Natural killer cell (primary cell): ENCODE data around the gene NTM. TPM values are rescaled to one million over a fixed set of nuclear protein-coding genes. Genes with fewer than 3 reads are reported as not detected.

Source experiments
- ATAC-seq, 3 donors: fragments of 150-1000 bp in 2 of 3; fragments of 200-7000 bp in 1 of 3; cut with Tn5 transposase; 1 replicate in 1 of 3; 2 replicates in 2 of 3; pipeline ENCODE4 v1.10.0; 2021; ENCODE audit warnings: mild to moderate bottlenecking in 2 of 3, moderate library complexity in 2 of 3
- DNase-seq, 2 donors: peaks; one replicate each; pipeline versions ENCODE4 v3.0.0 to v3.0.0-alpha.2; 2013 to 2021; ENCODE audit warnings: mixed read lengths in 1 of 2
- H3K27ac ChIP-seq: one replicate; pipeline ENCODE4 v1.5.1; 2013; ENCODE audit warnings: mild to moderate bottlenecking, low read length
- H3K27me3 ChIP-seq: one replicate; pipeline ENCODE4 v1.6.1; 2013; ENCODE audit warnings: low read length; ENCODE audit not compliant: control insufficient read depth, insufficient read depth
- H3K36me3 ChIP-seq: one replicate; pipeline ENCODE4 v1.6.1; 2013; ENCODE audit warnings: low read length; ENCODE audit not compliant: control insufficient read depth, insufficient read depth
- H3K4me1 ChIP-seq: one replicate; pipeline ENCODE4 v1.6.1; 2013; ENCODE audit warnings: low read length; ENCODE audit not compliant: control insufficient read depth, insufficient read depth
- H3K4me3 ChIP-seq: one replicate; pipeline ENCODE4 v1.5.1; 2013; ENCODE audit warnings: low read length
- H3K9me3 ChIP-seq: one replicate; pipeline ENCODE4 v1.6.1; 2013; ENCODE audit warnings: low read length; ENCODE audit not compliant: control insufficient read depth, insufficient read depth
- H3K27ac Mint-ChIP-seq, 2 donors: one replicate each; pipeline ENCODE4 v1.8.0; 2022; ENCODE audit warnings: mild to moderate bottlenecking in 2 of 2, mixed read lengths in 2 of 2, moderate library complexity in 1 of 2
- H3K27me3 Mint-ChIP-seq, 2 donors: one replicate each; pipeline ENCODE4 v1.8.0; 2022; ENCODE audit warnings: low read depth in 2 of 2, mixed read lengths in 2 of 2
- H3K36me3 Mint-ChIP-seq: one replicate; pipeline ENCODE4 v1.8.0; 2022; ENCODE audit warnings: mixed read lengths
- H3K4me1 Mint-ChIP-seq, 2 donors: one replicate each; pipeline ENCODE4 v1.8.0; 2022; ENCODE audit warnings: mixed read lengths in 2 of 2
- H3K4me3 Mint-ChIP-seq: one replicate; pipeline ENCODE4 v1.8.0; 2022; ENCODE audit warnings: mild to moderate bottlenecking, moderate library complexity, mixed read lengths
- H3K9me3 Mint-ChIP-seq, 2 donors: one replicate each; pipeline ENCODE4 v1.8.0; 2022; ENCODE audit warnings: mixed read lengths in 2 of 2
- CTCF ChIP-seq: fragments of 200-600 bp; IDR thresholded peaks from one replicate; pipeline ENCODE4 v1.8.0; 2022; ENCODE audit warnings: antibody characterized with exemption
- WGBS: methylation state at CpG from one replicate; pipeline ENCODE4 v1.1.7; 2013; ENCODE audit warnings: missing lambda C conversion rate; ENCODE audit not compliant: insufficient coverage; 5-methylcytosine and 5-hydroxymethylcytosine counted together
- intact Hi-C: fragments of 100-400 bp; cut with micrococcal nuclease; formaldehyde crosslinking; loops from one replicate; pipeline ENCODE4 v1.14.2; 2022
- total RNA-seq, 4 donors: library from RNA; stranded (reverse); fragments of 120-200 nt in 1 of 4; gene quantifications; one replicate each; pipeline versions ENCODE4 v1.2.3 to v1.2.4, GENCODE V29; 2013 to 2022

Gene NTM
- total RNA-seq, 3 donors from 2014 or later (not counting 1 experiment from before 2014, with no cell fraction given), result not detected

- TF ChIP-seq CTCF, result no peak
- Mint-ChIP-seq H3K36me3 (no peaks in the 10 kb centered on the region), H3K4me1 (no peaks in the 10 kb centered on the region), H3K9me3 (peaks cover 3 to 9% of the 10 kb centered on the region in 2 donors), H3K27ac (no peak overlapping the region), H3K4me3 (no peak overlapping the region), H3K27me3 (no peaks in the 10 kb centered on the region)
- no peaks in the 10 kb centered on the region for H3K9me3 ChIP-seq
- H3K27ac ChIP-seq, result no peak overlapping the region
- ATAC-seq (no peak), DNase-seq (no peak)
- H3K36me3 ChIP-seq, result no peaks in the 10 kb centered on the region
- no peaks in the 10 kb centered on the region for H3K4me1 ChIP-seq
- no peak overlapping the region for H3K4me3 ChIP-seq
- H3K27me3 ChIP-seq, result no peaks in the 10 kb centered on the region
- WGBS, result 90% methylated on average over 2 of the region's 2 CpGs
- intact Hi-C loops, result no loop called here
Measured at GRCh38 chr11:131807876-131808275, 437.5 kb downstream of the NTM start.

DNA sequence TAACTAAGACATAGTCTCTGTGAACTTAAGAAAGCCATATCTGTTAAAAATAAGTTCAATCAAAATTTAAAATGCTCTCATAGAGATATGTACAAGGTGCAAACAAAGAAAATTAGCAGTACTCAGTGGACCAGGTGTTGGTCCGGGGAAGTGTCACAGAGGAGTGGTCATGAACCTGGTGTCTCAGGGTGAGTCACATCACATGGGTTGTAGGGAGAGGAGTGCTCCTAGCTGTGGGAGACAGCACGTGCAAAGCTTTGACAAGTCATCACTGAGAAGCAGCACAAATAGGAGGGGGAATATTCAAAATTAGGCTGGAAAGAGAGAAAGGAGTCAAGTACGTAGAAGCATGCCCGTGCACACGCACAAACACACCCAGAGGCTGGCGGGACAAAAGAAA is 438.1 kb downstream of the NTM start:
- no peak overlapping the region for H3K27ac ChIP-seq
- Mint-ChIP-seq H3K36me3 (no peaks in the 10 kb centered on the region), H3K9me3 (peaks cover 3 to 9% of the 10 kb centered on the region in 2 donors), H3K4me3 (no peak overlapping the region), H3K27me3 (no peaks in the 10 kb centered on the region), H3K4me1 (no peaks in the 10 kb centered on the region), H3K27ac (no peak overlapping the region)
- no peak overlapping the region for H3K4me3 ChIP-seq
- DNase-seq (no peak), ATAC-seq (no peak)
- intact Hi-C loops, result no loop called here
- no peaks in the 10 kb centered on the region for H3K36me3 ChIP-seq
- H3K27me3 ChIP-seq, result no peaks in the 10 kb centered on the region
- no peaks in the 10 kb centered on the region for H3K9me3 ChIP-seq
- H3K4me1 ChIP-seq, result no peaks in the 10 kb centered on the region
- TF ChIP-seq CTCF, result no peak
- 86% methylated on average over 6 of the region's 6 CpGs for WGBS

DNA sequence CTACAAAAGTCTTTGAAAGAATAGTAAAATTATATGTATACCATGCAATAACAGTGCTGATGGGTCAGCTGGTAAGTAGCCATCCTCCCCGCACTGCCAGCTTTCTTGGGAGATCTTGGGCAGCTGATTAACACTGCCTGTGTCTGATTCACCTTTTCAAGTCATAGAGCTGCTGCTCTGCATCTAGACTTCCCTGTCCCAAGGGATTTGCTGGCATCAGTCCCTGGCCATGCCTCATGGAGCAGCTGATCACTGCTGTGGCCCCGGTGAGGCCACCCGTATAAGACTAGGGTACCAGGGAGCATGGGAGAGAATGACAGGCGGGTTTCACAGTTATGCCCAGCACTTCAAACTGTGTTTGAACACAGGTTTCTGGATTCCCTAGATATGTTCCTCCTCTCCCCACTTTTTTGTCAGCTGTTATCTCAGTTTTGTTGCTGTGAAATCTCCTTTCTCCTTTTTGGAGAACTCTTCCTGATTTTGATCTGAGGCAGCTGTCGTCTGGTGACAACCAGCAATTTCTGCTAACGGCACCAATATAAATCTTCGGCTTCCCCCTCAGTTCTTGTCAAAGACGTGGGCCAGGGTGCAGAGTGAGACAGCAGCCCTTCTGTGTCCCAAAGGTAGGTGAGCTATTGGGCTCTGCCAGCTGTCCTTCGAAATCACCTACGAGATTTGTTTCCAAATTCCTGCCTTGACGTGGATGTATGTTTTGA is 438.9 kb downstream of the NTM start:
- H3K27ac ChIP-seq, result no peak overlapping the region
- no peaks in the 10 kb centered on the region for H3K9me3 ChIP-seq
- no peaks in the 10 kb centered on the region for H3K36me3 ChIP-seq
- H3K4me1 ChIP-seq, result no peaks in the 10 kb centered on the region
- no peak for ATAC-seq
- WGBS, result 56% methylated on average over 10 of the region's 11 CpGs
- DNase-seq, result no peak
- H3K27ac Mint-ChIP-seq, result no peak overlapping the region
- no peaks in the 10 kb centered on the region for H3K27me3 Mint-ChIP-seq
- no peaks in the 10 kb centered on the region for H3K4me1 Mint-ChIP-seq
- H3K4me3 Mint-ChIP-seq, result no peak overlapping the region
- TF ChIP-seq CTCF, result no peak
- no peak overlapping the region for H3K4me3 ChIP-seq
- no peaks in the 10 kb centered on the region for H3K36me3 Mint-ChIP-seq
- no peaks in the 10 kb centered on the region for H3K27me3 ChIP-seq
- intact Hi-C loops, result no loop called here
- peaks cover 0 to 4% of the 10 kb centered on the region in 2 donors for H3K9me3 Mint-ChIP-seq

DNA sequence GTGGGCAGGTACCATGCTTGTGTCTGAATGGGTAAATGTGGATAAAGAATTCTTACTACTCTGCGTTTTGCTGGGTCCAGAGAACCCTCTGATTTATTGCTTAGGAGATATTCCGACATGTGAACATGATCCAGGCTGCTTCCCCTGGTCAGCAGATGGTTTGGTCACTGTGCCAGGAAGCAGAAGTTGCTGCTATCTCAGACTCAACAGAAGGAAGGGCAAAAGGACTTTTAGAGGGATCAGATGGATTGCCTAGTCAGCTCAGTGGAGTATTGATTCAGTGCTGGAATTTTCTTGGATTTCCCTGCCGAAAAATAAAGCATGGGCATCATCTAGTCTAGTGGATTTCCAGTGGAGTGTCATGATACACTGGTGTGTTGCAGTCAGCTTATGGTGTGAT is 440.1 kb downstream of the NTM start:
- 62% methylated on average over 3 of the region's 3 CpGs for WGBS
- no peak overlapping the region for H3K27ac Mint-ChIP-seq
- H3K36me3 Mint-ChIP-seq, result no peaks in the 10 kb centered on the region
- ATAC-seq (no peak), DNase-seq (no peak)
- intact Hi-C loops, result no loop called here
- TF ChIP-seq CTCF, result no peak
- H3K4me1 ChIP-seq, result no peaks in the 10 kb centered on the region
- no peaks in the 10 kb centered on the region for H3K4me1 Mint-ChIP-seq
- H3K4me3 ChIP-seq, result no peak overlapping the region
- H3K27me3 ChIP-seq, result no peaks in the 10 kb centered on the region
- no peak overlapping the region for H3K4me3 Mint-ChIP-seq
- H3K9me3 Mint-ChIP-seq, result peaks cover 0 to 3% of the 10 kb centered on the region in 2 donors
- H3K36me3 ChIP-seq, result no peaks in the 10 kb centered on the region
- H3K9me3 ChIP-seq, result no peaks in the 10 kb centered on the region
- H3K27me3 Mint-ChIP-seq, result no peaks in the 10 kb centered on the region
- no peak overlapping the region for H3K27ac ChIP-seq
